HEK293 (cell line): ENCODE measurements around the gene LTV1.
"Not testable (repeated sequence)": the region's sequence is repeated elsewhere in the genome, so short reads cannot be mapped to it uniquely, and the experiment has no call there.

Experiments
- CTCF ChIA-PET: fragments of 350-600 bp; formaldehyde crosslinking; extraction: SDS; loops from one replicate; lab custom pipeline; 2021; ENCODE audit warnings: antibody characterized with exemption; lab: Yijun Ruan, JAX
- POLR2A ChIA-PET: fragments of 300-600 bp; formaldehyde crosslinking; extraction: SDS; loops from one replicate; lab custom pipeline; 2020; ENCODE audit warnings: antibody characterized with exemption, inconsistent platforms; lab: Yijun Ruan, JAX
- H3K27ac ChIP-seq: fragments of 200-500 bp; sonication (Bioruptor generic); 2 replicates; pipeline ENCODE4 v1.5.1; 2014; ENCODE audit warnings: low read depth, low read length, control low read depth, inconsistent platforms; ENCODE audit errors: extremely low read depth
- H3K36me3 ChIP-seq, 2 experiments: fragments of 200-500 bp in 1 of 2; sonication (Bioruptor generic) in 1 of 2; 1 replicate in 1 of 2; 2 replicates in 1 of 2; pipeline ENCODE4 v1.5.1; 2014 to 2017; ENCODE audit warnings: inconsistent platforms in 2 of 2, low read length in 2 of 2; ENCODE audit not compliant: control insufficient read depth in 2 of 2, insufficient read depth in 1 of 2
- H3K4me1 ChIP-seq: fragments of 200-500 bp; sonication (Bioruptor generic); 2 replicates; pipeline ENCODE4 v1.5.1; 2014; ENCODE audit warnings: mild to moderate bottlenecking, low read length, inconsistent platforms; ENCODE audit not compliant: control insufficient read depth, insufficient read depth
- H3K4me3 ChIP-seq: 2 replicates; pipeline ENCODE4 v1.5.1; 2011; ENCODE audit warnings: low read depth, mild to moderate bottlenecking, control low read depth, low read length, moderate library complexity
- H3K9me3 ChIP-seq: fragments of 200-500 bp; sonication (Bioruptor generic); 2 replicates; pipeline ENCODE4 v1.5.1; 2014; ENCODE audit warnings: low read depth, low read length, inconsistent platforms; ENCODE audit not compliant: control insufficient read depth, insufficient read depth
- AEBP2 ChIP-seq: fragments of 450-650 bp; formaldehyde crosslinking; IDR thresholded peaks from 2 replicates; pipeline ENCODE4 v1.5.1; 2016; ENCODE audit warnings: missing biosample characterization, missing genetic modification characterization, borderline replicate concordance
- GLIS2 ChIP-seq: fragments of 450-650 bp; formaldehyde crosslinking; IDR thresholded peaks from 2 replicates; pipeline ENCODE4 v1.5.1; 2016; ENCODE audit warnings: missing biosample characterization, missing genetic modification characterization
- ZBTB1 ChIP-seq: fragments of 450-650 bp; formaldehyde crosslinking; IDR thresholded peaks from 2 replicates; pipeline ENCODE4 v1.5.1; 2016; ENCODE audit warnings: missing biosample characterization, missing genetic modification characterization
- ZBTB20 ChIP-seq: fragments of 450-650 bp; formaldehyde crosslinking; IDR thresholded peaks from 2 replicates; pipeline ENCODE4 v1.5.1; 2016; ENCODE audit warnings: missing biosample characterization, missing genetic modification characterization
- ZBTB48 ChIP-seq: fragments of 450-650 bp; formaldehyde crosslinking; IDR thresholded peaks from 2 replicates; pipeline ENCODE4 v1.5.1; 2016; ENCODE audit warnings: missing biosample characterization, missing genetic modification characterization
- ZNF146 ChIP-seq: fragments of 450-650 bp; formaldehyde crosslinking; IDR thresholded peaks from 2 replicates; pipeline ENCODE4 v1.5.1; 2016; ENCODE audit warnings: missing biosample characterization, missing genetic modification characterization
- ZNF16 ChIP-seq: fragments of 450-650 bp; formaldehyde crosslinking; IDR thresholded peaks from 2 replicates; pipeline ENCODE4 v1.5.1; 2016; ENCODE audit warnings: low read depth, missing biosample characterization, missing genetic modification characterization
- ZNF175 ChIP-seq: fragments of 450-650 bp; formaldehyde crosslinking; IDR thresholded peaks from 2 replicates; pipeline ENCODE4 v1.5.1; 2016; ENCODE audit warnings: missing biosample characterization, missing genetic modification characterization
- ZNF202 ChIP-seq: fragments of 450-650 bp; formaldehyde crosslinking; IDR thresholded peaks from 2 replicates; pipeline ENCODE4 v1.5.1; 2016; ENCODE audit warnings: missing biosample characterization, missing genetic modification characterization, borderline replicate concordance
- ZNF211 ChIP-seq: fragments of 450-650 bp; formaldehyde crosslinking; IDR thresholded peaks from 2 replicates; pipeline ENCODE4 v1.5.1; 2016; ENCODE audit warnings: low read depth, missing biosample characterization, missing genetic modification characterization
- ZNF26 ChIP-seq: fragments of 450-650 bp; formaldehyde crosslinking; IDR thresholded peaks from 2 replicates; pipeline ENCODE4 v1.5.1; 2016; ENCODE audit warnings: missing biosample characterization, missing genetic modification characterization
- ZNF341 ChIP-seq: fragments of 450-650 bp; formaldehyde crosslinking; IDR thresholded peaks from 2 replicates; pipeline ENCODE4; 2016; ENCODE audit warnings: low read depth, missing biosample characterization, missing genetic modification characterization
- ZNF354C ChIP-seq: fragments of 450-650 bp; formaldehyde crosslinking; IDR thresholded peaks from 2 replicates; pipeline ENCODE4 v1.5.1; 2016; ENCODE audit warnings: missing biosample characterization, missing genetic modification characterization, low read depth, borderline replicate concordance
- ZNF366 ChIP-seq: fragments of 450-650 bp; formaldehyde crosslinking; conservative IDR thresholded peaks from 2 replicates; pipeline ENCODE4 v1.5.1; 2016; ENCODE audit warnings: missing biosample characterization, missing genetic modification characterization
- ZNF37A ChIP-seq: fragments of 450-650 bp; IDR thresholded peaks from 2 replicates; pipeline ENCODE4 v1.5.1; 2018; ENCODE audit warnings: missing biosample characterization, missing genetic modification characterization
- ZNF544 ChIP-seq: fragments of 450-650 bp; formaldehyde crosslinking; IDR thresholded peaks from 2 replicates; pipeline ENCODE4 v1.5.0; 2017; ENCODE audit warnings: missing biosample characterization, missing genetic modification characterization
- ZNF555 ChIP-seq: fragments of 450-650 bp; formaldehyde crosslinking; conservative IDR thresholded peaks from 2 replicates; pipeline ENCODE4 v1.5.1; 2017; ENCODE audit warnings: missing biosample characterization, mild to moderate bottlenecking, missing genetic modification characterization, inconsistent platforms
- ZNF561 ChIP-seq: fragments of 450-650 bp; IDR thresholded peaks from 2 replicates; pipeline ENCODE4 v1.5.1; 2018; ENCODE audit warnings: missing biosample characterization, missing genetic modification characterization, borderline replicate concordance
- ZNF610 ChIP-seq: fragments of 450-650 bp; formaldehyde crosslinking; IDR thresholded peaks from 2 replicates; pipeline ENCODE4 v1.5.1; 2016; ENCODE audit warnings: missing biosample characterization, missing genetic modification characterization, borderline replicate concordance
- ZNF624 ChIP-seq: fragments of 450-650 bp; formaldehyde crosslinking; IDR thresholded peaks from 2 replicates; pipeline ENCODE4 v1.5.1; 2017; ENCODE audit warnings: missing biosample characterization, missing genetic modification characterization
- ZNF670 ChIP-seq: fragments of 450-650 bp; formaldehyde crosslinking; IDR thresholded peaks from 2 replicates; pipeline ENCODE4 v1.5.1; 2016; ENCODE audit warnings: missing biosample characterization, missing genetic modification characterization, low read depth
- ZNF830 ChIP-seq: fragments of 450-650 bp; IDR thresholded peaks from 2 replicates; pipeline ENCODE4 v1.5.0; 2018; ENCODE audit warnings: missing biosample characterization, missing genetic modification characterization, low read depth, mild to moderate bottlenecking, moderate library complexity
- ZNF843 ChIP-seq: fragments of 450-650 bp; formaldehyde crosslinking; IDR thresholded peaks from 2 replicates; pipeline ENCODE4 v1.5.1; 2016; ENCODE audit warnings: missing biosample characterization, missing genetic modification characterization

LTV1 gene

GRCh38 chr6:143796551-143796950 lies 46.6 kb upstream of the LTV1 start:
- H3K4me1 ChIP-seq, H3K27ac ChIP-seq: not testable (repeated sequence)
- peak; percentile 53; the same call in 1 of the 2 replicates for TF ChIP-seq ZNF146 (tag by site-specific recombination)
- TF ChIP-seq, all 188 proteins: peak for 1; not testable (repeated sequence) for 187
- H3K36me3 ChIP-seq: peaks cover 4 to 11% of the 10 kb centered on the region in 2 experiments; a peak in 2 of 3 replicates
- H3K9me3 ChIP-seq, H3K4me3 ChIP-seq, POLR2A ChIA-PET: not testable (repeated sequence)
- CTCF ChIA-PET: interaction anchor here (0.6 kb wide), 1 partner anchor 204 kb away, joined by 3 read pairs; no protein-coding TSS in a partner anchor

- POLR2A ChIA-PET, H3K4me3 ChIP-seq, H3K27ac ChIP-seq, H3K9me3 ChIP-seq, CTCF ChIA-PET, H3K36me3 ChIP-seq, H3K4me1 ChIP-seq: not testable (repeated sequence)
These were observed 44.7 kb upstream of the LTV1 start for GRCh38 chr6:143798487-143798886.

GRCh38 chr6:143802833-143803565 lies 40.1 kb upstream of the LTV1 start:
- Histone ChIP-seq H3K4me1 (no peaks in the 10 kb centered on the region), H3K9me3 (no peaks in the 10 kb centered on the region), H3K27ac (no peak overlapping the region), H3K36me3 (peaks cover 4 to 11% of the 10 kb centered on the region in 2 experiments; a peak in 1 of 3 replicates), H3K4me3 (no peak overlapping the region)
- no peak for TF ChIP-seq ZNF670 (tag by site-specific recombination)
- TF ChIP-seq ZNF341 (tag by site-specific recombination): no peak
- TF ChIP-seq ZNF26: no peak
- no peak for TF ChIP-seq ZNF561 (tag by site-specific recombination)
- CTCF ChIA-PET: no interaction called here
- POLR2A ChIA-PET: no interaction called here

GRCh38 chr6:143803769-143804568 lies 39.2 kb upstream of the LTV1 start:
- no peak overlapping the region for H3K27ac ChIP-seq
- H3K36me3 ChIP-seq: peaks cover 7 to 11% of the 10 kb centered on the region in 2 experiments; a peak in 1 of 3 replicates
- no peaks in the 10 kb centered on the region for H3K9me3 ChIP-seq
- CTCF ChIA-PET: no interaction called here
- H3K4me3 ChIP-seq: no peak overlapping the region
- POLR2A ChIA-PET: no interaction called here
- no peaks in the 10 kb centered on the region for H3K4me1 ChIP-seq
- no peak for TF ChIP-seq ZNF354C (tag by site-specific recombination)
- TF ChIP-seq ZNF830 (tag by site-specific recombination): no peak
- no peak for TF ChIP-seq ZNF16 (tag by site-specific recombination)
- no peak for TF ChIP-seq ZNF211 (tag by site-specific recombination)
- no peak for TF ChIP-seq ZNF624 (tag by site-specific recombination)
- TF ChIP-seq ZBTB20 (tag by site-specific recombination): no peak
- no peak for TF ChIP-seq ZNF843 (tag by site-specific recombination)
- no peak for TF ChIP-seq ZNF610
- no peak for TF ChIP-seq ZNF366 (tag by site-specific recombination)
- TF ChIP-seq ZNF544 (tag by site-specific recombination): no peak
- TF ChIP-seq ZBTB1 (tag by site-specific recombination): no peak
- no peak for TF ChIP-seq AEBP2 (tag by site-specific recombination)
- no peak for TF ChIP-seq GLIS2 (tag by site-specific recombination)
- no peak for TF ChIP-seq ZNF555 (tag by site-specific recombination)
- TF ChIP-seq ZBTB48 (tag by site-specific recombination): no peak
- no peak for TF ChIP-seq ZNF202
- no peak for TF ChIP-seq ZNF175
- no peak for TF ChIP-seq ZNF37A
